Psoas muscle (tissue), 8 donors: ENCODE data around the gene FEM1A. TPM values are rescaled to one million over a fixed set of nuclear protein-coding genes. Genes with fewer than 3 reads are reported as not detected.
A peak's percentile ranks its signal among the peaks of the same experiment; 100 is the strongest.
"Not testable (repeated sequence)": the region's sequence is repeated elsewhere in the genome, so short reads cannot be mapped to it uniquely, and the experiment has no call there.

Source experiments
- ATAC-seq, 4 donors: fragments of 200-7000 bp; cut with Tn5 transposase; one replicate each; pipeline ENCODE4 v1.9.1; 2020; ENCODE audit warnings: moderate library complexity in 3 of 4, mild to moderate bottlenecking in 2 of 4
- DNase-seq, 2 donors: peaks; one replicate each; pipeline ENCODE4 v3.0.0-alpha.2; 2020
- H3K27ac ChIP-seq: fragments of 200-600 bp; one replicate; pipeline ENCODE4 v1.8.0; 2022
- H3K27me3 ChIP-seq, 3 donors: fragments of 200-600 bp in 1 of 3; one replicate each; pipeline versions ENCODE4 v1.6.1 to v1.8.0; 2013 to 2022; ENCODE audit warnings: low read length in 2 of 3, mild to moderate bottlenecking in 2 of 3, moderate library complexity in 1 of 3; ENCODE audit not compliant: insufficient read depth in 3 of 3
- H3K36me3 ChIP-seq, 2 donors: fragments of 200-600 bp in 1 of 2; one replicate each; pipeline versions ENCODE4 v1.6.1 to v1.8.0; 2013 to 2022; ENCODE audit warnings: low read depth in 1 of 2, mild to moderate bottlenecking in 1 of 2, moderate library complexity in 1 of 2; ENCODE audit not compliant: insufficient read depth in 1 of 2
- H3K4me1 ChIP-seq: fragments of 200-600 bp; one replicate; pipeline ENCODE4 v1.8.0; 2022
- H3K4me3 ChIP-seq: fragments of 200-600 bp; one replicate; pipeline ENCODE4 v1.8.0; 2022; ENCODE audit warnings: mild to moderate bottlenecking
- H3K9me3 ChIP-seq: fragments of 200-600 bp; one replicate; pipeline ENCODE4 v1.8.0; 2022
- WGBS, 3 donors: extraction: QIAGEN DNeasy Blood & Tissue Kit; methylation state at CpG; one replicate each; pipeline versions ENCODE4 v1.1.6 to v1.1.7; 2013; 5-methylcytosine and 5-hydroxymethylcytosine counted together
- intact Hi-C, 2 donors: fragments of 100-400 bp; cut with DNase I; formaldehyde crosslinking; loops; one replicate each; pipeline versions ENCODE4 v1.11.0 to v1.14.2; 2022
- polyA plus RNA-seq, 3 donors: library from polyadenylated mRNA; stranded (reverse); fragments of 200-250 nt; gene quantifications; one replicate each; pipeline ENCODE4 v1.2.3, GENCODE V29; 2013
- total RNA-seq, 4 donors: library from RNA; stranded (reverse); fragmentation: NEBNext Ultra II Directional in 2 of 4; extraction: Animal tissue kit (Norgen Biotek cat#: 25700) in 2 of 4; gene quantifications; one replicate each; pipeline versions ENCODE4 v1.2.1 to v1.2.4, GENCODE V29; 2021 to 2023
- TF ChIP-seq, protein P1 (sequence below): fragments of 200-600 bp; IDR thresholded peaks from one replicate; pipeline ENCODE4 v1.8.0; 2022; ENCODE audit warnings: antibody characterized with exemption
- donor health status: healthy with polysubstance abuse.
- donor health status: DM: no; HTN: no; CAD: no; lungs with moderate emphysema.
- donor health status: Bipolar disorder and iron deficiency.
- donor health status: healthy.
- donor health status: DM: yes; HTN: yes; CAD: no.
- donor health status: DM: no; HTN: no; CAD: no.
- donor health status: DM: no; HTN: no; CAD: no.
- donor health status: DM: yes; HTN: yes; CAD: no.

The FEM1A gene
- total and polyA plus RNA-seq, 7 donors: 63.2 to 214 (median 138) TPM

DNA sequence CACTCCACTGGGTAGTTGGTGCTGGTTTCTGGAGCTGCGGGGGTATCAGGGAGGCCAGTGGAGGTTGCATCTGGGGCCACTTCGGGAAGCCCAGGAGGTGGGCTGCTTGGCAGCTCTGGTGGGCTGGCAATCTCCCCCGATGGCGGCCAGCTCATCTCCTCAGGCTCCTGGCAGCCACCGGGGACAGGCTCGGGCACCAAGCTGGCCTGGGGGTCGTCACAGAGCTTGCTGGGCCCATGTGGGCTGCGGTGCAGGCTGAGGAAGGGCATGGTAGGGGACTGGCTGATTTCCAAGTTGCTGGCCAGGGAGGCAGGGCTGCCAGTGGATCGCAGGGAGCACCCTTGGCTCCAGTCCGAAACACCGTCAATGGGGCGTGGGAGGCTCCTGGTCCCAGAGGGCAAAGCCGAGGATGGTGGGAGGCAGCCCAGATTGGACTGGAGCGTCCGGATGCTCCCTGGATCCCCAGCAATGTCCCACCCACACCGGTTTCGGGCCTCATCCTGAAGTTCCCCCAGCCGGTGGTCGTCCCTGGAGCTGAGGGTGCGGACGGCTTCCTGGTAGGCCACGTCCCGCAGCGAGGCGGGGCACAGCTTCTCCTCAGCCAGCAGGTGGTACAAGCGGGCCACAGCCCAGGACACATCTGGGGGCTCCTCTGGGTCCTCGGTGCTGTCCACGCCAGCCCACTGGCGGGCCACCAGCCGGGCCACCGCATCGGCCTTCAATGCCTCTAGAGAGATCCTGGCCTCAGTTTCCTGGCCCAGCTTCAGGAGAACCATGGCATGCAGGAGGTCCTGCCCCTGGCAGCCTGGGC, 26.1 kb downstream of the FEM1A start:
- Histone ChIP-seq H3K4me1 (peaks cover 32% of the 10 kb centered on the region), H3K9me3 (no peaks in the 10 kb centered on the region), H3K36me3 (peaks cover 3 to 37% of the 10 kb centered on the region in 2 donors), H3K27ac (peak overlapping the region; percentile 16), H3K4me3 (no peak overlapping the region), H3K27me3 (no peaks in the 10 kb centered on the region)
- WGBS, 3 donors: 82 to 91% (median 87%) methylated on average over 30 to 32 of the region's 32 CpGs
- ATAC-seq: no peak
- intact Hi-C loops: loop anchor here in 1 of 2 donors (10.0 kb wide), 1 partner anchor 217 kb away; no protein-coding TSS in a partner anchor
- DNase-seq: peak in 1 of 2 donors; percentile 52
- TF ChIP-seq, protein P1, sequence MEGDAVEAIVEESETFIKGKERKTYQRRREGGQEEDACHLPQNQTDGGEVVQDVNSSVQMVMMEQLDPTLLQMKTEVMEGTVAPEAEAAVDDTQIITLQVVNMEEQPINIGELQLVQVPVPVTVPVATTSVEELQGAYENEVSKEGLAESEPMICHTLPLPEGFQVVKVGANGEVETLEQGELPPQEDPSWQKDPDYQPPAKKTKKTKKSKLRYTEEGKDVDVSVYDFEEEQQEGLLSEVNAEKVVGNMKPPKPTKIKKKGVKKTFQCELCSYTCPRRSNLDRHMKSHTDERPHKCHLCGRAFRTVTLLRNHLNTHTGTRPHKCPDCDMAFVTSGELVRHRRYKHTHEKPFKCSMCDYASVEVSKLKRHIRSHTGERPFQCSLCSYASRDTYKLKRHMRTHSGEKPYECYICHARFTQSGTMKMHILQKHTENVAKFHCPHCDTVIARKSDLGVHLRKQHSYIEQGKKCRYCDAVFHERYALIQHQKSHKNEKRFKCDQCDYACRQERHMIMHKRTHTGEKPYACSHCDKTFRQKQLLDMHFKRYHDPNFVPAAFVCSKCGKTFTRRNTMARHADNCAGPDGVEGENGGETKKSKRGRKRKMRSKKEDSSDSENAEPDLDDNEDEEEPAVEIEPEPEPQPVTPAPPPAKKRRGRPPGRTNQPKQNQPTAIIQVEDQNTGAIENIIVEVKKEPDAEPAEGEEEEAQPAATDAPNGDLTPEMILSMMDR: no peak

DNA sequence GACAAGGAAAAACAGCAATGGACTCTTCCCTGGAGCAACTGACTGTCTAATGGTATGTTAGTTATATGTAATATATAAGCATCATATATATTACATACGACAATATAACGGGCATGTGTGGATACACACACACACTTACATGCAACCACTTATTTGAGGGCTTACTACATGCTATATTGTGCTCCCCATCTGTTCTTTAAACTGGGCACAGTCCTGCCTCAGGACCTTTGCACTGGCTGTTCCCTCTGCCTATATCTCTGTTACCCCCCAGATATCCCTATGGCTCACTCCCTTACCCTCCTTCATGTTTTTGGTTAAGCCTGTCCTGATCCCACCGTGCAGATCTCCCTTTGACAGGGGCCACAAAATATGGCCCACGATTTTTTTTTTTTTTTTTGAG, 29.7 kb downstream of the FEM1A start:
- TF ChIP-seq, protein P1: no peak
- intact Hi-C loops: no loop called here

DNA sequence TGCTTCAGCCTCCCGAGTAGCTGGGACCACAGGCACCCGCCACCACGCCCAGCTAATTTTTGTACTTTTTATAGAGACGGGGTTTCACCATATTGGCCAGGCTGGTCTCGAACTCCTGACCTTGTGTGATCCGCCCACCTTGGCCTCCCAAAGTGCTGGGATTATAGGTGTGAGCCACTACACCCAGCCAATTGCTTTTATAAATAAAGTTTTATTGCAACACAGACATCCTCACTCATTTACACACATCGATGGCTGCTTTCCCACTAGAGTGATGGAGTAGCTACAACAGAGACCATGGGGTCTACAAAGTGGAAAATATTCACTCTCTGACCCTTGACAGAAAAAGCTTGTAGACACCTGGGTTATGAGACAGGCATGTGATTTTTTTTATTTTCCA, 30.8 kb downstream of the FEM1A start:
- H3K4me3 ChIP-seq, ATAC-seq, H3K4me1 ChIP-seq, H3K9me3 ChIP-seq, DNase-seq, intact Hi-C loops, H3K27me3 ChIP-seq, H3K27ac ChIP-seq: not testable (repeated sequence)
- peaks cover 3 to 36% of the 10 kb centered on the region in 2 donors for H3K36me3 ChIP-seq
- WGBS, 3 donors: 95 to 98% (median 98%) methylated on average over 7 of the region's 7 CpGs

More for the DNA sequence above, 29.7 kb downstream of the FEM1A start:
- H3K9me3 ChIP-seq: no peaks in the 10 kb centered on the region
- no peaks in the 10 kb centered on the region for H3K27me3 ChIP-seq
- peaks cover 8% of the 10 kb centered on the region for H3K4me1 ChIP-seq
- peaks cover 3 to 47% of the 10 kb centered on the region in 2 donors for H3K36me3 ChIP-seq
- H3K27ac ChIP-seq: no peak overlapping the region
- no peak overlapping the region for H3K4me3 ChIP-seq
- no peak for DNase-seq
- no peak for ATAC-seq
- 66 to 95% (median 89%) methylated on average over 4 of the region's 4 CpGs for WGBS, 3 donors

DNA sequence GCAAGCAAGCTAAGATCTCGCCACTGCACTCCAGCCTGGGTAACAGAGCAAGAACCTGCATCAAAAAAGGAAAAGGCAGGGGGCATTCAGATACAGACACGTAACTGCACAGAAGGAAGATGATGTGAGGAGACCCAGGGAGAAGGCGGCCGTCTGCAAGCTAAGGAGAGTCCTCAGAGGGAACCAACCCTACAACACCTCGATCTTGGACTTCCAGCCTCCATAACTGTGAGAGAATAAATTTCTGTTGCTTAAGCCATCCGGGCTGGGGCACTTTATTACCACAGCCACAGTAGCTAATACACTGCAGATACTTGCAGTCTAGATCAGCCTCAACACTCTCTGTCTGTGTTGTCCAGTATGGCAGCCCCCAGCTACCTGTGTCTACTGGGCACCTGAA, 32.0 kb downstream of the FEM1A start:
- 79 to 96% (median 86%) methylated on average over 6 of the region's 6 CpGs for WGBS, 3 donors
- Histone ChIP-seq H3K9me3 (no peaks in the 10 kb centered on the region), H3K4me1 (no peaks in the 10 kb centered on the region), H3K36me3 (peaks cover 0 to 24% of the 10 kb centered on the region in 2 donors), H3K4me3 (no peak overlapping the region), H3K27ac (no peak overlapping the region), H3K27me3 (no peaks in the 10 kb centered on the region)
- TF ChIP-seq, protein P1: no peak
- ATAC-seq (no peak), DNase-seq (no peak)
- intact Hi-C loops: no loop called here

DNA sequence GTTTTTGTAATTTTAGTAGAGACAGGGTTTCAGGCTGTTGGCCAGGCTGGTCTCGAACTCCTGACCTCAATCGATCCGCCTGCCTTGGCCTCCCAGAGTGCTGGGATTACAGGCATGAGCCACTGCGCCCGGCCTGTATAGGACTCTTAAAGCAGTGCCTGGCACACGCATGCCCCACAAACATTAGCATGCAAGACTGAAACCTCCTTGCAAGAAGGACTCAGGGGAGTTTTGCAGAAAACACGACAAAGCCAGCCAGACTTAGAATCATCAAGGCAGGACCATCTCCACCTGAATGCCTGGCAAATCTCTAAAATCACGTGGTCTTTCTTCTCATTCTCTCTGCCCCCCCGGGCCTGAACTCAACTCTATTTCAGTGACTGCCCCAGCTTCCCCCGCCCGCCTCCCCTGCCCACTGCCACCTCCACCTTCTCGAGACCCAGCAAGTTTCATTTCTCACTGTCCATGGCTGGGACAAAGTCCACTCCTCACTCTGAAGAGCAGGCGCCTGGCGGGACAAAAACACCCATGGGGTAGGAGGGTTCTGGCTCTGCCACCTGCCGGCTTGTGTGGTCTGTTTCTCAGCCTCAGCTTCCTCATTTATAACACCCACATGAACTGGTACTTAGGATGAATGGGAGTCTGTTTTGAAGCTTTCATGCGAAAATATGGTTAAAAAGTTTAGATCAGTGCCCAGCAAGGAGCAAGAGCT, 37.6 kb downstream of the FEM1A start:
- Histone ChIP-seq H3K27ac (peak overlapping the region; percentile 95), H3K36me3 (peaks cover 0 to 10% of the 10 kb centered on the region in 2 donors), H3K9me3 (no peaks in the 10 kb centered on the region), H3K4me3 (peak overlapping the region; percentile 15), H3K4me1 (peaks cover 5% of the 10 kb centered on the region), H3K27me3 (no peaks in the 10 kb centered on the region)
- TF ChIP-seq, protein P1: no peak
- intact Hi-C loops: no loop called here
- 67 to 71% (median 67%) methylated on average over 16 of the region's 16 CpGs for WGBS, 3 donors
- ATAC-seq: no peak
- DNase-seq: no peak
